C4-2B (cell line): ENCODE measurements around the gene ACSM4.

Source experiments
- CTCF ChIP-seq: fragments of 450-650 bp; conservative IDR thresholded peaks from 2 replicates; pipeline ENCODE4 v1.5.1; 2017; ENCODE audit warnings: mild to moderate bottlenecking
- ZFX ChIP-seq: fragments of 450-650 bp; IDR thresholded peaks from 2 replicates; pipeline ENCODE4 v1.6.1; 2017

GRCh38 chr12:7265251-7265650, 38.6 kb upstream of the ACSM4 start:
- TF ChIP-seq CTCF (no peak), ZFX (no peak)
